Endothelial cell of umbilical vein (primary cell): ENCODE measurements around the gene SLC46A1. TPM values are rescaled to one million over a fixed set of nuclear protein-coding genes. Genes with fewer than 3 reads are reported as not detected.

Source experiments
- BruUV-seq: library from RNA; stranded (reverse); fragments of 400-500 nt; replicated peaks from 2 replicates; lab custom pipeline; 2021; lab: Mats Ljungman, UMichigan
- CTCF ChIA-PET: fragments of 300-600, 350-600 bp; sonication (Branson Sonifier 250); formaldehyde crosslinking; loops from one replicate; lab custom pipeline; 2021; ENCODE audit warnings: antibody characterized with exemption, inconsistent platforms; lab: Charles Lee
- POLR2A ChIA-PET: fragments of 300-600, 350-600 bp; sonication (Branson Sonifier 250); formaldehyde crosslinking; loops from one replicate; lab custom pipeline; 2021; ENCODE audit warnings: antibody characterized with exemption, inconsistent platforms; lab: Charles Lee
- DNase-seq: peaks from one replicate; pipeline ENCODE4 v3.0.0-alpha.2; 2011; ENCODE audit warnings: low read depth, low spot score
- FAIRE-seq: peaks from 2 replicates; lab custom pipeline; 2011; peaks lifted over from hg19 to GRCh38; lab: Jason Lieb, UNC
- H2AFZ ChIP-seq: 2 replicates; pipeline ENCODE4 v1.6.0; 2012; ENCODE audit warnings: low read depth, low read length, control low read depth, inconsistent platforms
- H3K27ac ChIP-seq: 2 replicates; pipeline ENCODE4 v1.5.1; 2011; ENCODE audit warnings: low read depth, mild to moderate bottlenecking, control low read depth, low read length, moderate library complexity; ENCODE audit not compliant: insufficient read depth
- H3K27me3 ChIP-seq, 2 experiments: 2 replicates each; pipeline versions ENCODE4 v1.6.0 to v1.6.1; 2011; ENCODE audit warnings: low read length in 2 of 2, mixed read lengths in 1 of 2; ENCODE audit not compliant: control insufficient read depth in 2 of 2, insufficient read depth in 2 of 2
- H3K36me3 ChIP-seq, 2 experiments: 2 replicates in 1 of 2; 3 replicates in 1 of 2; pipeline ENCODE4 v1.5.1; 2011; ENCODE audit warnings: low read length in 2 of 2, mild to moderate bottlenecking in 1 of 2, moderate library complexity in 1 of 2; ENCODE audit not compliant: control insufficient read depth in 2 of 2, insufficient read depth in 2 of 2; ENCODE audit errors: extremely low read depth in 1 of 2
- H3K4me1 ChIP-seq: 3 replicates; pipeline ENCODE4 v1.5.1; 2011; ENCODE audit warnings: mild to moderate bottlenecking, low read length; ENCODE audit not compliant: control insufficient read depth, insufficient read depth; ENCODE audit errors: extremely low read depth
- H3K4me2 ChIP-seq: 2 replicates; pipeline ENCODE4 v1.6.1; 2011; ENCODE audit warnings: low read length, control low read depth, mixed read lengths; ENCODE audit not compliant: insufficient read depth
- H3K4me3 ChIP-seq, 3 experiments: fragments of 200-600 bp in 1 of 3; sonication (generic), shearing (Covaris generic) in 1 of 3; replicated peaks in 1 of 3; 2 replicates each; pipeline ENCODE4 v1.5.1; 2011 to 2016; ENCODE audit warnings: control low read depth in 3 of 3, low read length in 3 of 3, mild to moderate bottlenecking in 2 of 3, inconsistent platforms in 1 of 3, low read depth in 1 of 3, moderate library complexity in 1 of 3; ENCODE audit not compliant: insufficient read depth in 1 of 3
- H3K79me2 ChIP-seq: 2 replicates; pipeline ENCODE4 v1.6.0; 2012; ENCODE audit warnings: low read length, inconsistent platforms; ENCODE audit not compliant: control insufficient read depth, insufficient read depth
- H3K9ac ChIP-seq: replicated peaks from 2 replicates; pipeline ENCODE3; 2011; ENCODE audit warnings: low read length, control low read depth; ENCODE audit not compliant: insufficient read depth; ENCODE audit errors: extremely low read depth
- H3K9me1 ChIP-seq: replicated peaks from 3 replicates; pipeline ENCODE4 v1.6.0; 2011; ENCODE audit warnings: mild to moderate bottlenecking, low read length; ENCODE audit not compliant: control insufficient read depth, insufficient read depth; ENCODE audit errors: extremely low read depth
- H3K9me3 ChIP-seq: replicated peaks from 2 replicates; pipeline ENCODE4 v1.5.1; 2012; ENCODE audit warnings: low read length, inconsistent platforms; ENCODE audit not compliant: control insufficient read depth, insufficient read depth
- H4K20me1 ChIP-seq: replicated peaks from 2 replicates; pipeline ENCODE3; 2011; ENCODE audit warnings: mild to moderate bottlenecking, low read length; ENCODE audit not compliant: control insufficient read depth, insufficient read depth; ENCODE audit errors: extremely low read depth
- EZH2 ChIP-seq: IDR thresholded peaks from 2 replicates; pipeline ENCODE4 v1.6.1; 2012; ENCODE audit warnings: borderline replicate concordance, low read depth, mild to moderate bottlenecking, moderate library complexity, low read length, inconsistent platforms; ENCODE audit not compliant: severe bottlenecking
- FOS ChIP-seq: IDR thresholded peaks from 2 replicates; pipeline ENCODE4 v1.6.1; 2011; ENCODE audit warnings: mild to moderate bottlenecking, low read length, moderate library complexity, borderline replicate concordance; ENCODE audit not compliant: insufficient read depth
- GATA2 ChIP-seq: IDR thresholded peaks from 2 replicates; pipeline ENCODE4 v1.7.0; 2011; ENCODE audit warnings: low read depth, mild to moderate bottlenecking, moderate library complexity, mixed read lengths, low read length; ENCODE audit not compliant: insufficient read length, insufficient read depth
- JUN ChIP-seq: IDR thresholded peaks from 2 replicates; pipeline ENCODE4 v1.6.1; 2011; ENCODE audit warnings: borderline replicate concordance, low read depth; ENCODE audit not compliant: insufficient read length, insufficient read depth
- MYC ChIP-seq: IDR thresholded peaks from one replicate; pipeline ENCODE4 v1.6.1; 2011; ENCODE audit warnings: mild to moderate bottlenecking, low read depth, low read length
- POLR2A ChIP-seq: IDR thresholded peaks from 2 replicates; pipeline ENCODE4 v1.6.1; 2012; ENCODE audit warnings: low read depth, mild to moderate bottlenecking, control low read depth, low read length
- POLR2AphosphoS5 ChIP-seq: IDR thresholded peaks from 2 replicates; pipeline ENCODE4 v1.6.1; 2012; ENCODE audit warnings: low read depth, mild to moderate bottlenecking, control low read depth, low read length, moderate library complexity; ENCODE audit not compliant: insufficient read depth
- dilution Hi-C: fragments of 300-500 bp; cut with MboI; formaldehyde crosslinking; loops from one replicate; pipeline ENCODE4 v1.15.0; 2019; ENCODE audit warnings: low sequenced_read_pairs; ENCODE audit not compliant: extremely low pct_ligation_motif_present
- intact Hi-C: fragments of 100-400 bp; cut with micrococcal nuclease; formaldehyde crosslinking; loops from one replicate; pipeline ENCODE4 v1.10.0; 2022
- polyA plus RNA-seq, 4 experiments: library from polyadenylated mRNA; depleted of rRNA in 3 of 4; stranded (reverse) in 3 of 4; unstranded in 1 of 4; fragments of >200 nt; gene quantifications; 2 replicates each; pipeline versions ENCODE4 v1.2.1 to v1.2.3, GENCODE V29; 2011 to 2012; ENCODE audit warnings: missing spikeins in 1 of 4
- total RNA-seq: library from RNA; stranded (reverse); gene quantifications from 2 replicates; pipeline ENCODE4 v1.2.3, GENCODE V29; 2021
- TF ChIP-seq, protein P1 (sequence below): IDR thresholded peaks from 2 replicates; pipeline ENCODE4 v1.6.1; 2011; ENCODE audit not compliant: insufficient read depth, insufficient read length
- TF ChIP-seq, protein P2 (sequence below), 2 donors: IDR thresholded peaks; 1 replicate in 1 of 2; 2 replicates in 1 of 2; pipeline ENCODE4 v1.5.1; 2011; ENCODE audit warnings: low read length in 2 of 2, mild to moderate bottlenecking in 2 of 2, moderate library complexity in 2 of 2, control low read depth in 1 of 2, inconsistent platforms in 1 of 2, low read depth in 1 of 2; ENCODE audit not compliant: insufficient read depth in 1 of 2; ENCODE audit errors: extremely low read depth in 1 of 2

Gene SLC46A1
- total and polyA plus RNA-seq, 2 donors (not counting 3 experiments of a cell fraction or from before 2014, with no cell fraction given), result 2.6 to 4.1 TPM

DNA sequence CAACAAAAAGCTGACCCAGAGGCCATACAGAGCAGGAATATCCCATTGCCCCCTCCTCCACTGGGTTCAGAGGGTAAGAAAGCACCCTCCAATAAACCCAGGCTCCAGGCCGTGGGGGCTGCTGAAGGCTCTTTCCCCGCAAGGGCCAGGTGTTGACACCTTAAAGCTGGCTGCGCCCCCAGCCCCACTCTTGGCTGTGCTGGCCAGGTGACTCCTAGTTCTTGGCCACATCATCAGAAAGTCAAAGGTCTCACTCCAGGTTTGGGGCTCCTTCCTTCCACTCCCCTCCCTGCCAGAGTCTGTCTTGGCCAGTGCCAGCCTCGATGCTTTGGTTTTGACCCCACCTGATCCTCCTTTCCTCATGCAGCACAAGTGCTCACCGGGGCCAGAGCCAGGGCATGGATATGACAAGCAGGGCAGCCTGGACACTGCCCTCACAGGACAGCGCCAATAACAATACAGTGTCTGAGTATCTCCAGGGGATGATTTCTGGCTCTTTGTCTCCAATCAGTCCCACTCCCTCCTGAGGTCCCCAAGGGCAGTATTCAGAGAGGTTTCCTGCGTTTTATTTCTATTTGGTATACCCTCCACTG is 8.2 kb downstream of the SLC46A1 start:
- DNase-seq, result no peak
- Histone ChIP-seq H3K79me2 (no peaks in the 10 kb centered on the region), H3K9ac (no peak overlapping the region), H3K27me3 (no peaks in the 10 kb centered on the region), H4K20me1 (no peaks in the 10 kb centered on the region), H3K36me3 (no peaks in the 10 kb centered on the region), H3K4me2 (no peak overlapping the region), H3K9me1 (no peaks in the 10 kb centered on the region), H3K9me3 (no peaks in the 10 kb centered on the region), H3K27ac (no peak overlapping the region), H3K4me3 (no peak overlapping the region), H3K4me1 (peaks cover 10% of the 10 kb centered on the region), H2AFZ (no peak overlapping the region)
- FAIRE-seq, result no peak
- no TSS peak for BruUV-seq
- POLR2A ChIA-PET, result no interaction called here
- CTCF ChIA-PET, result interaction anchor here (3.0 kb wide), 1 partner anchor 19 kb away, joined by 11 read pairs; no protein-coding TSS in a partner anchor
- TF ChIP-seq POLR2AphosphoS5 (no peak), EZH2 (no peak), FOS (no peak), JUN (no peak), POLR2A (no peak), MYC (no peak), GATA2 (no peak)
- TF ChIP-seq, protein P1, sequence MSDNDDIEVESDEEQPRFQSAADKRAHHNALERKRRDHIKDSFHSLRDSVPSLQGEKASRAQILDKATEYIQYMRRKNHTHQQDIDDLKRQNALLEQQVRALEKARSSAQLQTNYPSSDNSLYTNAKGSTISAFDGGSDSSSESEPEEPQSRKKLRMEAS, result no peak
- TF ChIP-seq, protein P2, sequence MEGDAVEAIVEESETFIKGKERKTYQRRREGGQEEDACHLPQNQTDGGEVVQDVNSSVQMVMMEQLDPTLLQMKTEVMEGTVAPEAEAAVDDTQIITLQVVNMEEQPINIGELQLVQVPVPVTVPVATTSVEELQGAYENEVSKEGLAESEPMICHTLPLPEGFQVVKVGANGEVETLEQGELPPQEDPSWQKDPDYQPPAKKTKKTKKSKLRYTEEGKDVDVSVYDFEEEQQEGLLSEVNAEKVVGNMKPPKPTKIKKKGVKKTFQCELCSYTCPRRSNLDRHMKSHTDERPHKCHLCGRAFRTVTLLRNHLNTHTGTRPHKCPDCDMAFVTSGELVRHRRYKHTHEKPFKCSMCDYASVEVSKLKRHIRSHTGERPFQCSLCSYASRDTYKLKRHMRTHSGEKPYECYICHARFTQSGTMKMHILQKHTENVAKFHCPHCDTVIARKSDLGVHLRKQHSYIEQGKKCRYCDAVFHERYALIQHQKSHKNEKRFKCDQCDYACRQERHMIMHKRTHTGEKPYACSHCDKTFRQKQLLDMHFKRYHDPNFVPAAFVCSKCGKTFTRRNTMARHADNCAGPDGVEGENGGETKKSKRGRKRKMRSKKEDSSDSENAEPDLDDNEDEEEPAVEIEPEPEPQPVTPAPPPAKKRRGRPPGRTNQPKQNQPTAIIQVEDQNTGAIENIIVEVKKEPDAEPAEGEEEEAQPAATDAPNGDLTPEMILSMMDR (IDR thresholded peaks at IDR 0.05; ENCODE audit: extremely low read depth in 1 of 2, insufficient read depth in 1 of 2, low read depth in 1 of 2, low read length in 2 of 2), result no peak
- dilution Hi-C loops (no loop called here), intact Hi-C loops (no loop called here)
